Nephron (organoid): Measurements from ENCODE around the gene UBE2G1.
"Not testable (repeated sequence)": the region's sequence is repeated elsewhere in the genome, so short reads cannot be mapped to it uniquely, and the experiment has no call there.

Source experiments
- H3K27ac Mint-ChIP-seq, 3 experiments: 2 replicates each; pipeline ENCODE4 v1.8.0; 2020; ENCODE audit warnings: mixed read lengths in 3 of 3, mild to moderate bottlenecking in 2 of 3, moderate library complexity in 1 of 3
- H3K27me3 Mint-ChIP-seq: 2 replicates; pipeline ENCODE4 v1.8.0; 2021; ENCODE audit warnings: low read depth, mild to moderate bottlenecking, moderate library complexity, mixed read lengths
- H3K36me3 Mint-ChIP-seq: 2 replicates; pipeline ENCODE4 v1.8.0; 2020; ENCODE audit warnings: low read depth, mixed read lengths
- H3K4me1 Mint-ChIP-seq: 2 replicates; pipeline ENCODE4 v1.8.0; 2020; ENCODE audit warnings: mixed read lengths
- H3K4me3 Mint-ChIP-seq, 3 experiments: 2 replicates each; pipeline ENCODE4 v1.8.0; 2020; ENCODE audit warnings: mild to moderate bottlenecking in 3 of 3, mixed read lengths in 3 of 3, moderate library complexity in 2 of 3
- H3K9me3 Mint-ChIP-seq: 2 replicates; pipeline ENCODE4 v1.8.0; 2020; ENCODE audit warnings: mixed read lengths
- TF ChIP-seq, protein P1 (sequence below), 3 experiments: fragments of 200-600 bp; sonication (generic); IDR thresholded peaks; one replicate each; pipeline ENCODE4 v1.5.0; 2021; ENCODE audit warnings: antibody characterized with exemption in 3 of 3; ENCODE audit not compliant: unreplicated experiment in 3 of 3

The UBE2G1 gene

DNA sequence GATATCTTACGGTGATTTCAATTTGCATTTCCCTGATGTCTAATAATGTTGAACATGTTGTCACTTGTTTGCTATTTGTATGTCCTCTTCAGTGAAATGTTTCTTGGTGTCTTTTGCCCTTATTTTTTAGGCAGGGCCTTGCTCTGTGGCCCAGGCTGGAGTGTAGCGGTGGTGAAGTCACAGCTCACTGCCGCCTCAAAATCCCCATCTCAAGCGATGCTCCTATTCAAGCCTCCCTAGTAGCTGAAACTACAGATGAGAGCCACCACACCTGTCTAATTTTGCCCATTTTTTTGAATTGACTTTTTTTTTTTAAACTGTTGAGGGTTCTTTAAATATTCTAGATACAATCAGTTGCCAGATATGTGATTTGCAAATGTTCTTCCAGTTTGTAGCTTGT, 8.3 kb downstream of the UBE2G1 start:
- TF ChIP-seq, protein P1, sequence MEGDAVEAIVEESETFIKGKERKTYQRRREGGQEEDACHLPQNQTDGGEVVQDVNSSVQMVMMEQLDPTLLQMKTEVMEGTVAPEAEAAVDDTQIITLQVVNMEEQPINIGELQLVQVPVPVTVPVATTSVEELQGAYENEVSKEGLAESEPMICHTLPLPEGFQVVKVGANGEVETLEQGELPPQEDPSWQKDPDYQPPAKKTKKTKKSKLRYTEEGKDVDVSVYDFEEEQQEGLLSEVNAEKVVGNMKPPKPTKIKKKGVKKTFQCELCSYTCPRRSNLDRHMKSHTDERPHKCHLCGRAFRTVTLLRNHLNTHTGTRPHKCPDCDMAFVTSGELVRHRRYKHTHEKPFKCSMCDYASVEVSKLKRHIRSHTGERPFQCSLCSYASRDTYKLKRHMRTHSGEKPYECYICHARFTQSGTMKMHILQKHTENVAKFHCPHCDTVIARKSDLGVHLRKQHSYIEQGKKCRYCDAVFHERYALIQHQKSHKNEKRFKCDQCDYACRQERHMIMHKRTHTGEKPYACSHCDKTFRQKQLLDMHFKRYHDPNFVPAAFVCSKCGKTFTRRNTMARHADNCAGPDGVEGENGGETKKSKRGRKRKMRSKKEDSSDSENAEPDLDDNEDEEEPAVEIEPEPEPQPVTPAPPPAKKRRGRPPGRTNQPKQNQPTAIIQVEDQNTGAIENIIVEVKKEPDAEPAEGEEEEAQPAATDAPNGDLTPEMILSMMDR (IDR thresholded peaks at IDR 0.05; ENCODE audit: unreplicated experiment in 3 of 3), result no peak
- no peaks in the 10 kb centered on the region for H3K9me3 Mint-ChIP-seq
- H3K27me3 Mint-ChIP-seq, result no peaks in the 10 kb centered on the region
- peaks cover 13% of the 10 kb centered on the region for H3K36me3 Mint-ChIP-seq
- H3K4me1 Mint-ChIP-seq, result peaks cover 14% of the 10 kb centered on the region
- H3K27ac Mint-ChIP-seq, result no peak overlapping the region
- H3K4me3 Mint-ChIP-seq, result no peak overlapping the region

DNA sequence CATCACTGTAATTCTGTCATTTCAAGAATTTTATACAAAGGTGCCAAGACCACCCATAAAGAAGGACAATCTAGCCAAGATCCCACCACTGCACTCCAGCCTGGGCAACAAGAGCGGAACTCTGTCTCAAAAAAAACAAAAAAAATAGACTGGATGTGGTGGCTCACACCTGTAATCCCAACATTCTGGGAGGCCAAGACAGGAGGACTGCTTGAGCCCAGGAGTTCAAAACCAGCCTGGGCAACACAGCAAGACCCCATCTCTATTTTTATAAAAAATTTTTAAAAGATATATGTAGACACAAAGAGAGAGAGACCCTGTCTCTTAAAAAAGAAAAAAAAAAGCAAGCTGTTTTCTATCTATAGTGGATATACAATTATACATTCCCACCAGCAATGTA, 8.8 kb downstream of the UBE2G1 start:
- Mint-ChIP-seq H3K36me3 (peaks cover 12% of the 10 kb centered on the region), H3K9me3 (no peaks in the 10 kb centered on the region), H3K27me3 (no peaks in the 10 kb centered on the region), H3K27ac (no peak overlapping the region), H3K4me1 (peaks cover 13% of the 10 kb centered on the region), H3K4me3 (no peak overlapping the region)
- TF ChIP-seq, protein P1 (IDR thresholded peaks at IDR 0.05; ENCODE audit: unreplicated experiment in 3 of 3), result no peak

DNA sequence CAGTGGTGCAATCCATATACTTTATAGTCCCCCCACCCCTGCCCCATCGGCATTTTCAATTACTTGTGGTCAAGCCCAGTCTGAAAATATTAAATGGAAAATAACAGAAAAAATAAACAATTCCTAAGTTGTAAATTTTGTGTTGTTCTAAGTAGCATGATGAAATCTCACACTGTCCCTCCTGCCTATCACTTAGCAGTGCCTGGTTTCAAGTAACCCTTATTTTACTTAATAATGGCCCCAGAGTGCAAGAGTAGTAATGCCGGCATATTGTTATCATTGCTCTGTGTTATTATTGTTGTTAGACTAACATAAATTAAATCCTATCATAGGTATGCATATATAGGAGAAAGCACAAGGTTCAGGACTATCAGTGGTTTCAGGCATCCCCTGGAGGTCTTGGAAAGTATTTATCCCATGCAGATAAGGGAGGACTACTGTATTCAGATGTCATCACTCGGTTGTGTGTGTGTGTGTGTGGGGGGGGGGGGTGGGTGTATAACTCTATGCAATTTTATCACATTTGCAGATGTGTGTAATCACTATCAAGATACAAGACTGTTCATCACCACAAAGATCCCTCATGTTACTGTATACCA, 9.3 kb downstream of the UBE2G1 start:
- Mint-ChIP-seq H3K36me3 (peaks cover 8% of the 10 kb centered on the region), H3K4me3 (no peak overlapping the region), H3K27ac (no peak overlapping the region), H3K4me1 (peaks cover 10% of the 10 kb centered on the region), H3K27me3 (no peaks in the 10 kb centered on the region), H3K9me3 (no peaks in the 10 kb centered on the region)
- TF ChIP-seq, protein P1 (IDR thresholded peaks at IDR 0.05; ENCODE audit: unreplicated experiment in 3 of 3), result no peak

DNA sequence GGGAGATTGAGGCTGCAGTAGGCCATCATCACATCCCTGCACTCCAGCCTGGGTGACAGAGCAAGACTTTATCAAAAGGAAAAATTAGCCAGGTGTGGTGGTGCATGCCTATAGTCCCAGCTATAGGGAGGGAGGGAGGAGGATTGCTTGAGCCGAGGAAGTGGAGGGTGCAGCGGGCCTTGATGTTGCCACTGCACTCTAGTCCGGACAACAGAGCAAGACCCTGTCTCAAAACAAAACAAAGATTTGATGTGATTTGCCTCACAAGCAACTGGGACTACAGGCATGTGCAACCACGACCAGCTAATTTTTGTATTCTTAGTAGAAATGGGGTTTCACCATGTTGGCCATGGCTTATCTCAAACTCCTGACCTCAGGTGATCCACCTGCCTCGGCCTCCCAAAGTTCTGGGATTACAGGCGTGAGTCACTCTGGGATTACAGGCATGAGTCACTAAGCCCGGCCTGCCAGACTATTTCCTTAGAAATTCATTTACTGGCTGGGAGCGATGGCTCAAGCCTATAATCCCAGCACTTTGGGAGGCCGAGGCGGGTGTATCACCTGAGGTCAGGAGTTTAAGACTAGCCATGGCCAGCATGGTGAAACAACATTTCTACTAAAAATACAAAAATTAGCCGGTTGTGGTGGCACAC, 11.5 kb downstream of the UBE2G1 start:
- Mint-ChIP-seq H3K4me3 (no peak overlapping the region), H3K27me3 (no peaks in the 10 kb centered on the region), H3K4me1 (peaks cover 18% of the 10 kb centered on the region), H3K27ac (no peak overlapping the region), H3K36me3 (peaks cover 6% of the 10 kb centered on the region), H3K9me3 (no peaks in the 10 kb centered on the region)
- TF ChIP-seq, protein P1 (IDR thresholded peaks at IDR 0.05; ENCODE audit: unreplicated experiment in 3 of 3), result no peak

DNA sequence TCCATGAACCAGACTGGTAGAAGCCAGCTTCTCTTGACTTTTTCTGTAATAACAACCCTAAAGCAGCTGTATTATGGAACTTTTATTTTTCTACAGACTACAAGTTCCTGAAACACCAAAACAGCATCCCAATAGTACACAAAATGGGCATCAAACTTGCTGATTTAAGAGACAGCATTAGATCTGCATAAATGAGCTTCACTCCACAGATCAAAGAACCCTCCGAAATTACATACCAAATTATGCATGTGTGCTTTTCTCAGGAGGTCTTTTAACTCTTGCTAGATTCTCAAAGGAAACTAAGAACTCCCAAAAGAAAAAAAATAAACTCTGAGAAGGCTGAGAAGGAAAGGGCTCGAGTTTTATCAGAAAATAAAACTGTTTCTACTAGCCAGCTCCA, 12.3 kb downstream of the UBE2G1 start:
- TF ChIP-seq, protein P1 (IDR thresholded peaks at IDR 0.05; ENCODE audit: unreplicated experiment in 3 of 3), result no peak
- Mint-ChIP-seq H3K9me3 (no peaks in the 10 kb centered on the region), H3K4me1 (peaks cover 18% of the 10 kb centered on the region), H3K36me3 (peaks cover 6% of the 10 kb centered on the region), H3K4me3 (no peak overlapping the region), H3K27ac (peak overlapping the region; percentile 23 to 60 (median 25)), H3K27me3 (no peaks in the 10 kb centered on the region)

DNA sequence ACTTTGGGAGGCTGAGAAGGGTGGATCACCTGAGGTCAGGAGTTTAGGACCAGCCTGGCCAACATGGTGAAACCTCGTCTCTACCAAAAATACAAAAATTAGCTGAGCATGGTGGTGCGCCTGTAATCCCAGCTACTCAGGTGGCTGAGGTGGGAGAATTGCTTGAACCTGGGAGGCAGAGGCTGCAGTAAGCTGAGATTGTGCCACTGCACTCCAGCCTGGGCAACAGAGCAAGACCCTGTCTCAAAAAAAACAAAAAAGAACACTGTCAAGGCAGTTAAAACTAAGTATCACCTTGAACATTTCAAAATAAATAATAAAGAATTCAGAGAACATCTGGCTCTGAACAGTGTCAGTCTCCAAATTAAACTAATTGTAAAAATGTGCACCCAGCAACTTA, 16.3 kb downstream of the UBE2G1 start:
- H3K4me3 Mint-ChIP-seq, H3K27me3 Mint-ChIP-seq, H3K9me3 Mint-ChIP-seq, H3K27ac Mint-ChIP-seq, H3K36me3 Mint-ChIP-seq: not testable (repeated sequence)
- peaks cover 33% of the 10 kb centered on the region for H3K4me1 Mint-ChIP-seq
